HL-60 (cell line): ENCODE results near the gene RPL6.

ENCODE experiments used
- GABPA ChIP-seq: IDR thresholded peaks from 2 replicates; pipeline ENCODE4 v1.6.1; 2012; ENCODE audit warnings: low read depth
- POLR2AphosphoS5 ChIP-seq: IDR thresholded peaks from 2 replicates; pipeline ENCODE4 v1.6.1; 2012; ENCODE audit warnings: low read depth
- REST ChIP-seq: IDR thresholded peaks from 2 replicates; pipeline ENCODE4 v1.6.1; 2012; ENCODE audit warnings: low read depth; ENCODE audit not compliant: insufficient replicate concordance
- SPI1 ChIP-seq: IDR thresholded peaks from 2 replicates; pipeline ENCODE4 v1.6.1; 2012; ENCODE audit warnings: low read depth, mild to moderate bottlenecking, borderline replicate concordance
- TF ChIP-seq, protein P1 (sequence below): IDR thresholded peaks from one replicate; pipeline ENCODE4 v1.5.1; 2011; ENCODE audit warnings: low read length, control low read depth, inconsistent platforms; ENCODE audit not compliant: insufficient read depth

GRCh38 chr12:112421363-112421762, 12.0 kb upstream of the RPL6 start:
- TF ChIP-seq POLR2AphosphoS5 (no peak), GABPA (no peak), REST (no peak), SPI1 (no peak)
- TF ChIP-seq, protein P1, sequence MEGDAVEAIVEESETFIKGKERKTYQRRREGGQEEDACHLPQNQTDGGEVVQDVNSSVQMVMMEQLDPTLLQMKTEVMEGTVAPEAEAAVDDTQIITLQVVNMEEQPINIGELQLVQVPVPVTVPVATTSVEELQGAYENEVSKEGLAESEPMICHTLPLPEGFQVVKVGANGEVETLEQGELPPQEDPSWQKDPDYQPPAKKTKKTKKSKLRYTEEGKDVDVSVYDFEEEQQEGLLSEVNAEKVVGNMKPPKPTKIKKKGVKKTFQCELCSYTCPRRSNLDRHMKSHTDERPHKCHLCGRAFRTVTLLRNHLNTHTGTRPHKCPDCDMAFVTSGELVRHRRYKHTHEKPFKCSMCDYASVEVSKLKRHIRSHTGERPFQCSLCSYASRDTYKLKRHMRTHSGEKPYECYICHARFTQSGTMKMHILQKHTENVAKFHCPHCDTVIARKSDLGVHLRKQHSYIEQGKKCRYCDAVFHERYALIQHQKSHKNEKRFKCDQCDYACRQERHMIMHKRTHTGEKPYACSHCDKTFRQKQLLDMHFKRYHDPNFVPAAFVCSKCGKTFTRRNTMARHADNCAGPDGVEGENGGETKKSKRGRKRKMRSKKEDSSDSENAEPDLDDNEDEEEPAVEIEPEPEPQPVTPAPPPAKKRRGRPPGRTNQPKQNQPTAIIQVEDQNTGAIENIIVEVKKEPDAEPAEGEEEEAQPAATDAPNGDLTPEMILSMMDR = no peak
